GM12891 (cell line): Measurements from ENCODE around the gene PPP1R13L.
"Not testable (repeated sequence)": the region's sequence is repeated elsewhere in the genome, so short reads cannot be mapped to it uniquely, and the experiment has no call there.

ENCODE experiments used
- PAX5 ChIP-seq: IDR thresholded peaks from 2 replicates; pipeline ENCODE4 v1.6.1; 2011; ENCODE audit warnings: low read length, moderate library complexity, mild to moderate bottlenecking; ENCODE audit not compliant: insufficient read depth, severe bottlenecking
- POLR2A ChIP-seq: IDR thresholded peaks from 2 replicates; pipeline ENCODE4 v1.6.1; 2011; ENCODE audit warnings: low read depth, low read length, control low read depth
- POLR2AphosphoS5 ChIP-seq: IDR thresholded peaks from 2 replicates; pipeline ENCODE4 v1.6.1; 2011; ENCODE audit warnings: low read depth, low read length, control low read depth
- POU2F2 ChIP-seq: IDR thresholded peaks from 2 replicates; pipeline ENCODE4 v1.6.1; 2011; ENCODE audit warnings: low read depth, mild to moderate bottlenecking, control low read depth, low read length, moderate library complexity
- SPI1 ChIP-seq: IDR thresholded peaks from 2 replicates; pipeline ENCODE4 v1.6.1; 2011; ENCODE audit warnings: low read depth, low read length, control low read depth
- TAF1 ChIP-seq: IDR thresholded peaks from 2 replicates; pipeline ENCODE4 v1.6.1; 2011; ENCODE audit warnings: low read depth, low read length, control low read depth

DNA sequence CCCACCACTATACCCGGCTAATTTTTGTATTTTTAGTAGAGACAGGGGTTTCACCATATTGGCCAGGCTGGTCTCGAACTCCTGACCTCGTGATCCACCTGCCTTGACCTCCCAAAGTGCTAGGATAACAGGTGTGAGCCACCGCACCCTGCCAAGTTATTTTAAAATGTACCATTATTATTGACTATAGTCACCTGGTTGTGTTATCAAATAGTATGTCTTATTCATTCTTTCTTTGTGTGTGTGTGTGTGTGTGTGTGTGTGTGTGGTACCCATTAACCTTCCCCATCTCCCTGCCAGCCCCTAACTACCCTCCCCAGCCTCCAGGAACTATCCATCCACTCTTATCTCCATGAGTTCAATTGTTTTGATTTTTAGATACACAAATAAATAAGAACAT lies 5.5 kb upstream of the PPP1R13L start:
- not testable (repeated sequence) for TF ChIP-seq POLR2A, POLR2AphosphoS5, TAF1, SPI1, PAX5, POU2F2
